Caki2 (cell line): Measurements from ENCODE around the gene PSAPL1. TPM values are rescaled to one million over a fixed set of nuclear protein-coding genes. Genes with fewer than 3 reads are reported as not detected.

Experiments used
- DNase-seq: peaks from one replicate; pipeline ENCODE4 v3.0.0-alpha.2; 2015; ENCODE audit warnings: low read depth
- in situ Hi-C: cut with HindIII; loops from 2 replicates; pipeline ENCODE4 v1.10.0; 2016; ENCODE audit warnings: low sequenced_read_pairs, low pct_unique_long_range_greater_than_20kb, mixed read lengths
- total RNA-seq: library from RNA; depleted of rRNA; stranded (reverse); fragments of >200 nt; shearing (Covaris generic); gene quantifications from 2 replicates; pipeline ENCODE4 v1.2.3, GENCODE V29; 2014; ENCODE audit warnings: low replicate concordance

PSAPL1 gene
- total RNA-seq, 1 experiment from 2014 or later, result not detected

- in situ Hi-C loops, result no loop called here
- no peak for DNase-seq
Observed at GRCh38 chr4:7435471-7436061, 836 bp upstream of the PSAPL1 start.

- in situ Hi-C loops, result no loop called here
- DNase-seq, result no peak
Observed at GRCh38 chr4:7434141-7434765, 477 bp downstream of the PSAPL1 start.

- in situ Hi-C loops, result no loop called here
- no peak for DNase-seq
Observed at GRCh38 chr4:7433376-7434140, 1.2 kb downstream of the PSAPL1 start.

GRCh38 chr4:7432531-7433375, 2.0 kb downstream of the PSAPL1 start:
- in situ Hi-C loops, result no loop called here
- no peak for DNase-seq

GRCh38 chr4:7431696-7432530, 2.8 kb downstream of the PSAPL1 start:
- DNase-seq, result no peak
- in situ Hi-C loops, result no loop called here

- DNase-seq, result no peak
- in situ Hi-C loops, result no loop called here
Observed at GRCh38 chr4:7430965-7431695, 3.6 kb downstream of the PSAPL1 start.

- DNase-seq, result peak; percentile 8
- in situ Hi-C loops, result no loop called here
Observed at GRCh38 chr4:7430368-7430964, 4.3 kb downstream of the PSAPL1 start.

GRCh38 chr4:7429601-7430078, 5.1 kb downstream of the PSAPL1 start:
- no peak for DNase-seq
- in situ Hi-C loops, result no loop called here

- DNase-seq, result no peak
- in situ Hi-C loops, result no loop called here
Observed at GRCh38 chr4:7429069-7429416, 5.7 kb downstream of the PSAPL1 start.

- DNase-seq, result no peak
Observed at GRCh38 chr4:7428261-7429068, 6.3 kb downstream of the PSAPL1 start.

GRCh38 chr4:7427831-7428260, 6.9 kb downstream of the PSAPL1 start:
- DNase-seq, result no peak

More at GRCh38 chr4:7428261-7429068, 6.3 kb downstream of the PSAPL1 start:
- in situ Hi-C loops, result no loop called here

GRCh38 chr4:7427361-7427760, 7.4 kb downstream of the PSAPL1 start:
- in situ Hi-C loops, result no loop called here

More at GRCh38 chr4:7427831-7428260, 6.9 kb downstream of the PSAPL1 start:
- in situ Hi-C loops, result no loop called here

GRCh38 chr4:7426525-7427171, 8.1 kb downstream of the PSAPL1 start:
- no peak for DNase-seq
- in situ Hi-C loops, result no loop called here

More at GRCh38 chr4:7427361-7427760, 7.4 kb downstream of the PSAPL1 start:
- DNase-seq, result no peak

- in situ Hi-C loops, result no loop called here
- no peak for DNase-seq
Observed at GRCh38 chr4:7425591-7426468, 8.9 kb downstream of the PSAPL1 start.

- DNase-seq, result no peak
- in situ Hi-C loops, result no loop called here
Observed at GRCh38 chr4:7425124-7425523, 9.6 kb downstream of the PSAPL1 start.
